ENCODE measurements around the gene RARG.
"Not testable (repeated sequence)": the region's sequence is repeated elsewhere in the genome, so short reads cannot be mapped to it uniquely, and the experiment has no call there.

Gene RARG

GRCh38 chr12:53208435-53208834 lies 23.6 kb downstream of the RARG start:
- H3K4me1 ChIP-seq (ENCODE audit: control insufficient read depth, insufficient read depth, low read length), result no peaks in the 10 kb centered on the region
- H3K4me3 ChIP-seq (ENCODE audit: insufficient read depth, low read depth, low read length), result no peak overlapping the region
- no peaks in the 10 kb centered on the region for H3K27me3 ChIP-seq (ENCODE audit: control insufficient read depth, insufficient read depth, low read length, poor library complexity, severe bottlenecking)
- no peak overlapping the region for H3K27ac ChIP-seq (ENCODE audit: insufficient read depth, low read depth, low read length, poor library complexity, severe bottlenecking)
- H3K9me3 ChIP-seq (ENCODE audit: control insufficient read depth, low read length), result no peaks in the 10 kb centered on the region
- H3K36me3 ChIP-seq (ENCODE audit: control insufficient read depth, insufficient read depth, low read length), result peaks cover 2% of the 10 kb centered on the region
- 73 to 85% methylated on average over 2 of the region's 2 CpGs for WGBS, 2 experiments

GRCh38 chr12:53207042-53207441 lies 25.0 kb downstream of the RARG start, which contains the start of gene ITGB7:
TSS of gene ITGB7 (minus strand) at chr12:53207251. CDS start at chr12:53200443, 6,808 bp downstream.
- H3K36me3 ChIP-seq (ENCODE audit: control insufficient read depth, insufficient read depth, low read length), result no peaks in the 10 kb centered on the region
- no peaks in the 10 kb centered on the region for H3K4me1 ChIP-seq (ENCODE audit: control insufficient read depth, insufficient read depth, low read length)
- H3K9me3 ChIP-seq (ENCODE audit: control insufficient read depth, low read length), result no peaks in the 10 kb centered on the region
- H3K27ac ChIP-seq (ENCODE audit: insufficient read depth, low read depth, low read length, poor library complexity, severe bottlenecking), result no peak within 1 kb of the TSS
- no peak within 1 kb of the TSS for H3K4me3 ChIP-seq (ENCODE audit: insufficient read depth, low read depth, low read length)
- WGBS, 2 experiments, result 71 to 73% methylated on average over 5 of the region's 5 CpGs
- H3K27me3 ChIP-seq (ENCODE audit: control insufficient read depth, insufficient read depth, low read length, poor library complexity, severe bottlenecking), result no peaks in the 10 kb centered on the region

- no peaks in the 10 kb centered on the region for H3K9me3 ChIP-seq (ENCODE audit: control insufficient read depth, low read length)
- no peaks in the 10 kb centered on the region for H3K4me1 ChIP-seq (ENCODE audit: control insufficient read depth, insufficient read depth, low read length)
- H3K27ac ChIP-seq (ENCODE audit: insufficient read depth, low read depth, low read length, poor library complexity, severe bottlenecking), result no peak overlapping the region
- 86 to 87% methylated on average over 7 of the region's 7 CpGs for WGBS, 2 experiments
- peaks cover 4% of the 10 kb centered on the region for H3K27me3 ChIP-seq (ENCODE audit: control insufficient read depth, insufficient read depth, low read length, poor library complexity, severe bottlenecking)
- H3K4me3 ChIP-seq (ENCODE audit: insufficient read depth, low read depth, low read length), result no peak overlapping the region
- H3K36me3 ChIP-seq (ENCODE audit: control insufficient read depth, insufficient read depth, low read length), result no peaks in the 10 kb centered on the region
Observed at GRCh38 chr12:53205747-53206419, 26.1 kb downstream of the RARG start.

GRCh38 chr12:53204351-53204750 lies 27.7 kb downstream of the RARG start:
- Histone ChIP-seq H3K9me3 (ENCODE audit: control insufficient read depth, low read length) (no peaks in the 10 kb centered on the region), H3K27ac (ENCODE audit: insufficient read depth, low read depth, low read length, poor library complexity, severe bottlenecking) (no peak overlapping the region), H3K36me3 (ENCODE audit: control insufficient read depth, insufficient read depth, low read length) (no peaks in the 10 kb centered on the region), H3K4me1 (ENCODE audit: control insufficient read depth, insufficient read depth, low read length) (no peaks in the 10 kb centered on the region), H3K4me3 (ENCODE audit: insufficient read depth, low read depth, low read length) (no peak overlapping the region), H3K27me3 (ENCODE audit: control insufficient read depth, insufficient read depth, low read length, poor library complexity, severe bottlenecking) (peaks cover 4% of the 10 kb centered on the region)
- WGBS, 2 experiments, result 91 to 92% methylated on average over 1 of the region's 1 CpG

GRCh38 chr12:53202316-53202715 lies 29.7 kb downstream of the RARG start:
- H3K9me3 ChIP-seq (ENCODE audit: control insufficient read depth, low read length); H3K27ac ChIP-seq (ENCODE audit: insufficient read depth, low read depth, low read length, poor library complexity, severe bottlenecking); H3K36me3 ChIP-seq (ENCODE audit: control insufficient read depth, insufficient read depth, low read length); H3K4me3 ChIP-seq (ENCODE audit: insufficient read depth, low read depth, low read length); H3K4me1 ChIP-seq (ENCODE audit: control insufficient read depth, insufficient read depth, low read length): not testable (repeated sequence)
- WGBS, 2 experiments, result 85 to 96% methylated on average over 7 of the region's 7 CpGs
- H3K27me3 ChIP-seq (ENCODE audit: control insufficient read depth, insufficient read depth, low read length, poor library complexity, severe bottlenecking), result peaks cover 24% of the 10 kb centered on the region

GRCh38 chr12:53201639-53202038 lies 30.4 kb downstream of the RARG start:
- no peaks in the 10 kb centered on the region for H3K9me3 ChIP-seq (ENCODE audit: control insufficient read depth, low read length)
- H3K27me3 ChIP-seq (ENCODE audit: control insufficient read depth, insufficient read depth, low read length, poor library complexity, severe bottlenecking), result peaks cover 31% of the 10 kb centered on the region
- no peak overlapping the region for H3K4me3 ChIP-seq (ENCODE audit: insufficient read depth, low read depth, low read length)
- no peaks in the 10 kb centered on the region for H3K36me3 ChIP-seq (ENCODE audit: control insufficient read depth, insufficient read depth, low read length)
- no peak overlapping the region for H3K27ac ChIP-seq (ENCODE audit: insufficient read depth, low read depth, low read length, poor library complexity, severe bottlenecking)
- no peaks in the 10 kb centered on the region for H3K4me1 ChIP-seq (ENCODE audit: control insufficient read depth, insufficient read depth, low read length)
- 93 to 94% methylated on average over 4 of the region's 4 CpGs for WGBS, 2 experiments

GRCh38 chr12:53201177-53201541 lies 30.9 kb downstream of the RARG start:
- Histone ChIP-seq H3K9me3 (ENCODE audit: control insufficient read depth, low read length) (no peaks in the 10 kb centered on the region), H3K4me3 (ENCODE audit: insufficient read depth, low read depth, low read length) (no peak overlapping the region), H3K4me1 (ENCODE audit: control insufficient read depth, insufficient read depth, low read length) (no peaks in the 10 kb centered on the region), H3K27ac (ENCODE audit: insufficient read depth, low read depth, low read length, poor library complexity, severe bottlenecking) (no peak overlapping the region), H3K36me3 (ENCODE audit: control insufficient read depth, insufficient read depth, low read length) (no peaks in the 10 kb centered on the region), H3K27me3 (ENCODE audit: control insufficient read depth, insufficient read depth, low read length, poor library complexity, severe bottlenecking) (peaks cover 35% of the 10 kb centered on the region)
- 92 to 96% methylated on average over 1 of the region's 1 CpG for WGBS, 2 experiments

GRCh38 chr12:53200458-53201176 lies 31.4 kb downstream of the RARG start:
- peaks cover 40% of the 10 kb centered on the region for H3K27me3 ChIP-seq (ENCODE audit: control insufficient read depth, insufficient read depth, low read length, poor library complexity, severe bottlenecking)
- H3K4me1 ChIP-seq (ENCODE audit: control insufficient read depth, insufficient read depth, low read length), result no peaks in the 10 kb centered on the region
- no peak overlapping the region for H3K4me3 ChIP-seq (ENCODE audit: insufficient read depth, low read depth, low read length)
- H3K9me3 ChIP-seq (ENCODE audit: control insufficient read depth, low read length), result no peaks in the 10 kb centered on the region
- H3K27ac ChIP-seq (ENCODE audit: insufficient read depth, low read depth, low read length, poor library complexity, severe bottlenecking), result no peak overlapping the region
- WGBS, 2 experiments, result 82 to 83% methylated on average over 10 of the region's 10 CpGs
- H3K36me3 ChIP-seq (ENCODE audit: control insufficient read depth, insufficient read depth, low read length), result no peaks in the 10 kb centered on the region

GRCh38 chr12:53200107-53200457 lies 31.9 kb downstream of the RARG start:
- no peaks in the 10 kb centered on the region for H3K4me1 ChIP-seq (ENCODE audit: control insufficient read depth, insufficient read depth, low read length)
- no peak overlapping the region for H3K4me3 ChIP-seq (ENCODE audit: insufficient read depth, low read depth, low read length)
- WGBS, 2 experiments, result 88 to 89% methylated on average over 2 of the region's 2 CpGs
- H3K9me3 ChIP-seq (ENCODE audit: control insufficient read depth, low read length), result no peaks in the 10 kb centered on the region
- peaks cover 45% of the 10 kb centered on the region for H3K27me3 ChIP-seq (ENCODE audit: control insufficient read depth, insufficient read depth, low read length, poor library complexity, severe bottlenecking)
- no peaks in the 10 kb centered on the region for H3K36me3 ChIP-seq (ENCODE audit: control insufficient read depth, insufficient read depth, low read length)
- H3K27ac ChIP-seq (ENCODE audit: insufficient read depth, low read depth, low read length, poor library complexity, severe bottlenecking), result no peak overlapping the region

- H3K9me3 ChIP-seq (ENCODE audit: control insufficient read depth, low read length), result no peaks in the 10 kb centered on the region
- no peaks in the 10 kb centered on the region for H3K36me3 ChIP-seq (ENCODE audit: control insufficient read depth, insufficient read depth, low read length)
- H3K4me1 ChIP-seq (ENCODE audit: control insufficient read depth, insufficient read depth, low read length), result no peaks in the 10 kb centered on the region
- WGBS, 2 experiments, result 85 to 87% methylated on average over 3 of the region's 3 CpGs
- no peak overlapping the region for H3K27ac ChIP-seq (ENCODE audit: insufficient read depth, low read depth, low read length, poor library complexity, severe bottlenecking)
- peaks cover 45% of the 10 kb centered on the region for H3K27me3 ChIP-seq (ENCODE audit: control insufficient read depth, insufficient read depth, low read length, poor library complexity, severe bottlenecking)
- H3K4me3 ChIP-seq (ENCODE audit: insufficient read depth, low read depth, low read length), result no peak overlapping the region
Observed at GRCh38 chr12:53199700-53200099, 32.3 kb downstream of the RARG start.

Measured in ectodermal cell (in vitro differentiated cells).